ENCODE results near the gene DLGAP4.
"Not testable (repeated sequence)": the region's sequence is repeated elsewhere in the genome, so short reads cannot be mapped to it uniquely, and the experiment has no call there.

DLGAP4 gene

GRCh38 chr20:36519944-36520343, 213.8 kb downstream of the DLGAP4 start:
- no peak for TF ChIP-seq CTCF (IDR thresholded peaks at IDR 0.05; ENCODE audit: control insufficient read depth, extremely low read depth, insufficient read depth)
- no peak for DNase-seq (ENCODE audit: low read depth)
- no peak overlapping the region for H3K4me3 ChIP-seq (ENCODE audit: low read depth, low read length)

GRCh38 chr20:36521526-36521925, 215.4 kb downstream of the DLGAP4 start:
- DNase-seq (ENCODE audit: low read depth): no peak
- H3K4me3 ChIP-seq (ENCODE audit: low read depth, low read length): no peak overlapping the region
- no peak for TF ChIP-seq CTCF (IDR thresholded peaks at IDR 0.05; ENCODE audit: control insufficient read depth, extremely low read depth, insufficient read depth)

- not testable (repeated sequence) for H3K4me3 ChIP-seq (ENCODE audit: low read depth, low read length); DNase-seq (ENCODE audit: low read depth)
Observed at GRCh38 chr20:36522412-36522811, 216.3 kb downstream of the DLGAP4 start.

- DNase-seq (ENCODE audit: low read depth): no peak
- TF ChIP-seq CTCF (IDR thresholded peaks at IDR 0.05; ENCODE audit: control insufficient read depth, extremely low read depth, insufficient read depth): no peak
- no peak overlapping the region for H3K4me3 ChIP-seq (ENCODE audit: low read depth, low read length)
Observed at GRCh38 chr20:36523341-36523740, 217.2 kb downstream of the DLGAP4 start.

- no peak for TF ChIP-seq CTCF (IDR thresholded peaks at IDR 0.05; ENCODE audit: control insufficient read depth, extremely low read depth, insufficient read depth)
- no peak overlapping the region for H3K4me3 ChIP-seq (ENCODE audit: low read depth, low read length)
- no peak for DNase-seq (ENCODE audit: low read depth)
Observed at GRCh38 chr20:36525620-36526365, 219.7 kb downstream of the DLGAP4 start.

GRCh38 chr20:36526521-36527011, 220.4 kb downstream of the DLGAP4 start:
- no peak overlapping the region for H3K4me3 ChIP-seq (ENCODE audit: low read depth, low read length)
- TF ChIP-seq CTCF (IDR thresholded peaks at IDR 0.05; ENCODE audit: control insufficient read depth, extremely low read depth, insufficient read depth): no peak
- no peak for DNase-seq (ENCODE audit: low read depth)

GRCh38 chr20:36527331-36528125, 221.4 kb downstream of the DLGAP4 start:
- no peak overlapping the region for H3K4me3 ChIP-seq (ENCODE audit: low read depth, low read length)
- no peak for DNase-seq (ENCODE audit: low read depth)
- no peak for TF ChIP-seq CTCF (IDR thresholded peaks at IDR 0.05; ENCODE audit: control insufficient read depth, extremely low read depth, insufficient read depth)
